Ishikawa (cell line): ENCODE results near the gene SELENOS.

Experiments
- CREB1 ChIP-seq: IDR thresholded peaks from 2 replicates; pipeline ENCODE4 v1.6.1; 2012; ENCODE audit warnings: low read depth
- EGR1 ChIP-seq: IDR thresholded peaks from 2 replicates; pipeline ENCODE4 v1.6.1; 2012
- RAD21 ChIP-seq: IDR thresholded peaks from 2 replicates; pipeline ENCODE4 v1.6.1; 2012; ENCODE audit warnings: low read depth
- YY1 ChIP-seq: IDR thresholded peaks from 2 replicates; pipeline ENCODE4 v1.6.1; 2012; ENCODE audit warnings: low read depth
- TF ChIP-seq, protein P1 (sequence below): IDR thresholded peaks from 2 replicates; pipeline ENCODE4 v1.6.1; 2012; ENCODE audit warnings: low read depth, mild to moderate bottlenecking
- TF ChIP-seq, protein P2 (sequence below): IDR thresholded peaks from 2 replicates; pipeline ENCODE4 v1.6.1; 2012
- TF ChIP-seq, protein P3 (sequence below): IDR thresholded peaks from 2 replicates; pipeline ENCODE4 v1.6.1; 2012

DNA sequence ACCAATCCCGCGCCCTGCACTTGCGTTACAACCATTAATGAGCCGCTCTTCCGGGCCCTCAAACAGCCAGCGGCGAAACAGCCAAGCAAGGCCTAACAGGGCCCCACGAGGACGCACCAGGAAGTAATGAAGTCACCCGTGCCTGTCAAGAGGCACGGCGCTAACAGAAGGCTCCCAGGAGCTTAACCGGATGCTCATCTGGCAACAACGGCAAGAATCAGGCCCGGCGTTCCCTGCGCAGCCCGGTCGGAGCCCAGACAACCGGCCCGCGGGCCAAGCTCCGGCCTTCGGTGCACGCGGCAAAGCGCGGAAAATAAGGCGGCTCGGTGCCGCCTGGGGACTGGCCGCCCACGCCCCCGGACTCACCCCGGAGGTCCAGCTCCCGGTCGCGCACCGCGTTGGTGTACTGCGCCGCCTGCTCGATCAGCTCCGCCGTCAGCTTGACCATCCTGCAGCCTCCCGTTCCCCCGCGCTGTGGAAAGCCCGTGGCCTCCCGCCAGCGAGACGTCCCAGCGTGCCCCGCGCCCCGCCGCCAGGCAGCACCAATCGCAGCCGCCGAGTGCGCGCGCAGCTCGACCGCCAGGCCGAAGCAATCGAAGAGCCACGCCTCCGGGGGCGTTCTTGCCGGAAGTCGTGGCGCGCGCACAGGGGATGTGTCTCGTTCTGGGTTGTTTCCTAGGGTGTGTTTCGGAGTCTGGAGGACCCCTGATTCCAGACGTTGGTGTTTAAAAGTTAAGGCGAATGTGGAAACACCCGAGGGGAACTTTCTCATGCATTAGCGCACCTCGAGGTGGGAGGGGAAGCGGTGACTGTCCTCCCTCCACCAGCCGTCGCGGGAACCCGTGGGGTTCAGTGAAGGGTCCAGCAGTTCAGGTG, 17.7 kb upstream of the SELENOS start, which contains the start of gene SNRPA1:
- TF ChIP-seq EGR1 (peak; percentile 91), RAD21 (no peak), YY1 (peak; percentile 87), CREB1 (no peak)
- TF ChIP-seq, protein P1, sequence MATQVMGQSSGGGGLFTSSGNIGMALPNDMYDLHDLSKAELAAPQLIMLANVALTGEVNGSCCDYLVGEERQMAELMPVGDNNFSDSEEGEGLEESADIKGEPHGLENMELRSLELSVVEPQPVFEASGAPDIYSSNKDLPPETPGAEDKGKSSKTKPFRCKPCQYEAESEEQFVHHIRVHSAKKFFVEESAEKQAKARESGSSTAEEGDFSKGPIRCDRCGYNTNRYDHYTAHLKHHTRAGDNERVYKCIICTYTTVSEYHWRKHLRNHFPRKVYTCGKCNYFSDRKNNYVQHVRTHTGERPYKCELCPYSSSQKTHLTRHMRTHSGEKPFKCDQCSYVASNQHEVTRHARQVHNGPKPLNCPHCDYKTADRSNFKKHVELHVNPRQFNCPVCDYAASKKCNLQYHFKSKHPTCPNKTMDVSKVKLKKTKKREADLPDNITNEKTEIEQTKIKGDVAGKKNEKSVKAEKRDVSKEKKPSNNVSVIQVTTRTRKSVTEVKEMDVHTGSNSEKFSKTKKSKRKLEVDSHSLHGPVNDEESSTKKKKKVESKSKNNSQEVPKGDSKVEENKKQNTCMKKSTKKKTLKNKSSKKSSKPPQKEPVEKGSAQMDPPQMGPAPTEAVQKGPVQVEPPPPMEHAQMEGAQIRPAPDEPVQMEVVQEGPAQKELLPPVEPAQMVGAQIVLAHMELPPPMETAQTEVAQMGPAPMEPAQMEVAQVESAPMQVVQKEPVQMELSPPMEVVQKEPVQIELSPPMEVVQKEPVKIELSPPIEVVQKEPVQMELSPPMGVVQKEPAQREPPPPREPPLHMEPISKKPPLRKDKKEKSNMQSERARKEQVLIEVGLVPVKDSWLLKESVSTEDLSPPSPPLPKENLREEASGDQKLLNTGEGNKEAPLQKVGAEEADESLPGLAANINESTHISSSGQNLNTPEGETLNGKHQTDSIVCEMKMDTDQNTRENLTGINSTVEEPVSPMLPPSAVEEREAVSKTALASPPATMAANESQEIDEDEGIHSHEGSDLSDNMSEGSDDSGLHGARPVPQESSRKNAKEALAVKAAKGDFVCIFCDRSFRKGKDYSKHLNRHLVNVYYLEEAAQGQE: no peak
- TF ChIP-seq, protein P2, sequence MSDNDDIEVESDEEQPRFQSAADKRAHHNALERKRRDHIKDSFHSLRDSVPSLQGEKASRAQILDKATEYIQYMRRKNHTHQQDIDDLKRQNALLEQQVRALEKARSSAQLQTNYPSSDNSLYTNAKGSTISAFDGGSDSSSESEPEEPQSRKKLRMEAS: peak; percentile 77
- TF ChIP-seq, protein P3, sequence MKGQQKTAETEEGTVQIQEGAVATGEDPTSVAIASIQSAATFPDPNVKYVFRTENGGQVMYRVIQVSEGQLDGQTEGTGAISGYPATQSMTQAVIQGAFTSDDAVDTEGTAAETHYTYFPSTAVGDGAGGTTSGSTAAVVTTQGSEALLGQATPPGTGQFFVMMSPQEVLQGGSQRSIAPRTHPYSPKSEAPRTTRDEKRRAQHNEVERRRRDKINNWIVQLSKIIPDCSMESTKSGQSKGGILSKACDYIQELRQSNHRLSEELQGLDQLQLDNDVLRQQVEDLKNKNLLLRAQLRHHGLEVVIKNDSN: peak; percentile 3
